ENCODE results near the gene ATP6V0E2.
"Not testable (repeated sequence)": the region's sequence is repeated elsewhere in the genome, so short reads cannot be mapped to it uniquely, and the experiment has no call there.

DNA sequence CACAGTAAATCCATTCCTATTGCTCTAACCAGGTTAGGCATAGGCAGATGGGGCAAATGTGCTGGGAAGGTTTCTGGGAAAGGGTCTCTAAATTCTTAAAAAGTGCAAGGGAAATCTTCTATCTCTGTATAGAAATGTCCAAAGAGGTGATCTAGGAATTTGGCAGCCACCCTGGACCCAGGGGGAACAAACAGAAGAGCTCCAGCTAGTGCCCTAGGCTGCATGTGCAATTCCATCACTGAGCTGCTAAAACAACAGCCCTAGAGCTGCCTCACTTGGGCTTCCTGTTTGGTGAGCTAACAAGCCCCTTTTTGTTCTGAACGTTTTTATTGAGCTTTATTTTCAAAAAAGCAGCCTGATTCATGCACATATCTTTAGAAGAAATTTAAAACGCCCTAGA lies 16.9 kb downstream of the ATP6V0E2 start:
- TF ChIP-seq, protein P1, sequence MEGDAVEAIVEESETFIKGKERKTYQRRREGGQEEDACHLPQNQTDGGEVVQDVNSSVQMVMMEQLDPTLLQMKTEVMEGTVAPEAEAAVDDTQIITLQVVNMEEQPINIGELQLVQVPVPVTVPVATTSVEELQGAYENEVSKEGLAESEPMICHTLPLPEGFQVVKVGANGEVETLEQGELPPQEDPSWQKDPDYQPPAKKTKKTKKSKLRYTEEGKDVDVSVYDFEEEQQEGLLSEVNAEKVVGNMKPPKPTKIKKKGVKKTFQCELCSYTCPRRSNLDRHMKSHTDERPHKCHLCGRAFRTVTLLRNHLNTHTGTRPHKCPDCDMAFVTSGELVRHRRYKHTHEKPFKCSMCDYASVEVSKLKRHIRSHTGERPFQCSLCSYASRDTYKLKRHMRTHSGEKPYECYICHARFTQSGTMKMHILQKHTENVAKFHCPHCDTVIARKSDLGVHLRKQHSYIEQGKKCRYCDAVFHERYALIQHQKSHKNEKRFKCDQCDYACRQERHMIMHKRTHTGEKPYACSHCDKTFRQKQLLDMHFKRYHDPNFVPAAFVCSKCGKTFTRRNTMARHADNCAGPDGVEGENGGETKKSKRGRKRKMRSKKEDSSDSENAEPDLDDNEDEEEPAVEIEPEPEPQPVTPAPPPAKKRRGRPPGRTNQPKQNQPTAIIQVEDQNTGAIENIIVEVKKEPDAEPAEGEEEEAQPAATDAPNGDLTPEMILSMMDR (IDR thresholded peaks at IDR 0.05; ENCODE audit: insufficient read depth, low read depth, low read length) = not testable (repeated sequence)
- TF ChIP-seq EZH2 (IDR thresholded peaks at IDR 0.05; ENCODE audit: insufficient read depth, low read length) = not testable (repeated sequence)

Data from astrocyte (in vitro differentiated cells and primary cell).